Thymus (tissue), 11 donors: ENCODE results near the gene SLC12A3. TPM values are rescaled to one million over a fixed set of nuclear protein-coding genes. Genes with fewer than 3 reads are reported as not detected.

ENCODE experiments used
- DNase-seq, 9 donors: peaks; one replicate each; pipeline ENCODE4 v3.0.0-alpha.2; 2013; ENCODE audit warnings: low spot score in 9 of 9, low read depth in 6 of 9, missing footprints in 1 of 9
- H3K27ac ChIP-seq, 2 donors: one replicate each; pipeline ENCODE4 v1.5.1; 2013; ENCODE audit warnings: control low read depth in 1 of 2, low read depth in 1 of 2, low read length in 1 of 2, mild to moderate bottlenecking in 1 of 2, moderate library complexity in 1 of 2
- H3K27me3 ChIP-seq, 2 donors: one replicate each; pipeline ENCODE4 v1.5.1; 2013; ENCODE audit warnings: low read length in 1 of 2; ENCODE audit not compliant: control insufficient read depth in 2 of 2, insufficient read depth in 1 of 2
- H3K36me3 ChIP-seq, 2 donors: one replicate each; pipeline ENCODE4 v1.5.1; 2013; ENCODE audit warnings: low read length in 1 of 2, mild to moderate bottlenecking in 1 of 2, moderate library complexity in 1 of 2; ENCODE audit not compliant: control insufficient read depth in 2 of 2, insufficient read depth in 2 of 2
- H3K4me1 ChIP-seq, 2 donors: one replicate each; pipeline ENCODE4 v1.5.1; 2013; ENCODE audit warnings: low read length in 2 of 2; ENCODE audit not compliant: control insufficient read depth in 2 of 2, insufficient read depth in 2 of 2
- H3K4me3 ChIP-seq, 2 donors: one replicate each; pipeline ENCODE4 v1.5.1; 2013; ENCODE audit warnings: low read length in 2 of 2, control low read depth in 1 of 2, mild to moderate bottlenecking in 1 of 2
- H3K9me3 ChIP-seq, 2 donors: one replicate each; pipeline ENCODE4 v1.5.1; 2013; ENCODE audit warnings: low read length in 1 of 2, mild to moderate bottlenecking in 1 of 2; ENCODE audit not compliant: control insufficient read depth in 2 of 2, insufficient read depth in 1 of 2
- WGBS: extraction: QIAGEN DNeasy Blood & Tissue Kit; methylation state at CpG from one replicate; pipeline ENCODE4 v1.1.7; 2013; 5-methylcytosine and 5-hydroxymethylcytosine counted together
- polyA plus RNA-seq: library from polyadenylated mRNA; stranded (reverse); fragments of 200-250 nt; gene quantifications from one replicate; pipeline ENCODE4 v1.2.3, GENCODE V29; 2013
- total RNA-seq: library from RNA; stranded (reverse); fragments of 120-200 nt; gene quantifications from one replicate; pipeline ENCODE4 v1.2.4, GENCODE V29; 2013
- donor health status: healthy.

The SLC12A3 gene
- total and polyA plus RNA-seq, 2 donors: 0.34 to 0.52 TPM

DNA sequence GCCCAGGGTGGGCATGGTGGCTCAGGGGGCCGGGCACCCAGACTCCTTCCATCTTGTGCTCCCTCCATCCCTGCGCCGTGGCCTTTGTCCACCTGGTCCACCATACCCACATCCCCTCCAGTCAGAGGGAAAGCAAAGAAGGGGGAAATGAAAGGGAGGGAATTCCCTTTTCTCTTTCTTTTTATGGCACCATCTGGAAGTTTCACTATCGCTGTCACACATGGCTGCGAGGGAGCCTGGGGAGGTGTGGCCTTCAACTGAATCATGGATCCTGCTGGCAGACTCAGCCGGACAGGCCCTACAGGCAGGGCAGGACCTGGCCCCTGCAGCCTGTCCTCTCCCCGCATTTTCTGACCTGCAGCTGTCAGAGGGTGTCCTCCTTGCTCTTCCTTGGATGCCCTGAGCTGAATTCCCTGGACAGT is 6.2 kb downstream of the SLC12A3 start:
- H3K27ac ChIP-seq: no peak overlapping the region

DNA sequence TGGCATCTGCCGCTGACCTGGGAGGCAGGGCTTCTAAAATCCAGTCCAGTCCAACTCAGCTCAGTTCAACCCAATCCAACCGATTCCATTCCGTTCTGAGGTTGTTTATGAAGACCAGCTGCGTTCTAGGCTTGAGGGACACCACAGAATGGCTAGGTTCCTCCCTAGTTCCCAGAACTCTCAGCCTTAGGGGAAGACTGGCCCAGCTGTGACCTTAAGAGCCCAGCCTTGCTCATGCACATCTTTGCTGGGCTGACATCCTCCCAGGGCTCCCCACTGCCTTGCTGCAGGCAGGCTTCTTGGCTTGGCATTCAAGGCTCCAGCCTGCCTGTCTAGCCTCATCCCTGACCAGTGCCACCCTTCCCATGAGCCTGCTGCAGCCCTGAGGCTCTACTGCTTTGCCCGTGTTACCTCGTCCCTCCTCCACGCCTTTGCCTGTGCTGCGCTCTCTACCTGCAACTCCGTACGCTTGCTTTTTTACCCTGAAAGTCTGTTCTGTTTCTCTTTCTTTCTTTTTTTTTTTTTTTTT is 7.9 kb downstream of the SLC12A3 start:
- Histone ChIP-seq H3K36me3 (no peaks in the 10 kb centered on the region), H3K4me1 (no peaks in the 10 kb centered on the region), H3K4me3 (no peak overlapping the region), H3K9me3 (no peaks in the 10 kb centered on the region), H3K27ac (no peak overlapping the region), H3K27me3 (no peaks in the 10 kb centered on the region)
- no peak for DNase-seq
- 89% methylated on average over 10 of the region's 10 CpGs for WGBS

More for the DNA sequence above, 6.2 kb downstream of the SLC12A3 start:
- no peak for DNase-seq
- no peaks in the 10 kb centered on the region for H3K27me3 ChIP-seq
- H3K4me1 ChIP-seq: peaks cover 0 to 4% of the 10 kb centered on the region in 2 donors
- 96% methylated on average over 7 of the region's 7 CpGs for whole genome bisulfite sequencing
- H3K9me3 ChIP-seq: no peaks in the 10 kb centered on the region
- H3K36me3 ChIP-seq: no peaks in the 10 kb centered on the region
- H3K4me3 ChIP-seq: no peak overlapping the region

- Histone ChIP-seq H3K36me3 (no peaks in the 10 kb centered on the region), H3K27ac (no peak overlapping the region)
- 95% methylated on average over 11 of the region's 11 CpGs for WGBS
Measured at GRCh38 chr16:56874800-56875199, 9.8 kb downstream of the SLC12A3 start.

GRCh38 chr16:56876048-56876447 is 11.0 kb downstream of the SLC12A3 start:
- H3K36me3 ChIP-seq: no peaks in the 10 kb centered on the region
- no peaks in the 10 kb centered on the region for H3K9me3 ChIP-seq
- 93% methylated on average over 4 of the region's 4 CpGs for WGBS
- DNase-seq: no peak
- H3K27ac ChIP-seq: no peak overlapping the region
- no peaks in the 10 kb centered on the region for H3K4me1 ChIP-seq
- H3K27me3 ChIP-seq: no peaks in the 10 kb centered on the region
- no peak overlapping the region for H3K4me3 ChIP-seq

More at GRCh38 chr16:56874800-56875199, 9.8 kb downstream of the SLC12A3 start:
- H3K27me3 ChIP-seq: no peaks in the 10 kb centered on the region
- H3K4me1 ChIP-seq: no peaks in the 10 kb centered on the region
- no peak for DNase-seq
- H3K4me3 ChIP-seq: no peak overlapping the region
- H3K9me3 ChIP-seq: no peaks in the 10 kb centered on the region

DNA sequence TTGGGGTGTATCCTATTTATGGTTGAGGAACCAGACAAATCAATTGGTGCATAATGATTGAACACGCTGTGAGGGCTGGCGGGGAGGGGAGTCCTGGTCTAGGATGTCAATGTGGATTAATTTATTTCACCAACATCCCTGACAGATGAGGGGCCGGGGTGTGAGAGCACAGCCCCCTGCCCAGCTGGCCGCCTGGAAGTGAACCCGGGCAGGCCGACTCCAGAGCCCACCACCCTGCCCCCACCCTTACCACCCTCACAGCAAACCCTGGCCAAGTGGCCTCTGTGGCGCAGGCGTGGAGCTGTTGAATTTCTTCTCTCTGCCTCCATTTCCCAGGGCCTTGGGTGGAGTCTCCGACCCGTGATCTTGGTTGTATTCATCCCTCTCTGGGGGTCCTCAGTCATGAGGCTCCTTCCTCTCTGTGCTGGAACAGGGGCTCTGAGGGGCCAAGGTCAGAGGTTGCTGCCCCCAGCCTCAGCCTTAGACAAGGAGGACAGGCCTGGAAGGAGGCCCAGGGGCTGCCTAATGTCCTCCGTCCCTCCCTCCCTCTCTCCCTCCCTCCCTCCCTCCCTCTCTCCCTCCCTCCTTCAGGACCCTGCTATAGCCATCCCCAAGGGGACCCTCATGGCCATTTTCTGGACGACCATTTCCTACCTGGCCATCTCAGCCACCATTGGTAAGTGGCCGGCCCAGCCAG is 12.6 kb downstream of the SLC12A3 start:
- Histone ChIP-seq H3K4me1 (no peaks in the 10 kb centered on the region), H3K4me3 (no peak overlapping the region), H3K9me3 (no peaks in the 10 kb centered on the region), H3K36me3 (no peaks in the 10 kb centered on the region), H3K27me3 (no peaks in the 10 kb centered on the region), H3K27ac (no peak overlapping the region)
- 97% methylated on average over 13 of the region's 13 CpGs for WGBS
- no peak for DNase-seq

DNA sequence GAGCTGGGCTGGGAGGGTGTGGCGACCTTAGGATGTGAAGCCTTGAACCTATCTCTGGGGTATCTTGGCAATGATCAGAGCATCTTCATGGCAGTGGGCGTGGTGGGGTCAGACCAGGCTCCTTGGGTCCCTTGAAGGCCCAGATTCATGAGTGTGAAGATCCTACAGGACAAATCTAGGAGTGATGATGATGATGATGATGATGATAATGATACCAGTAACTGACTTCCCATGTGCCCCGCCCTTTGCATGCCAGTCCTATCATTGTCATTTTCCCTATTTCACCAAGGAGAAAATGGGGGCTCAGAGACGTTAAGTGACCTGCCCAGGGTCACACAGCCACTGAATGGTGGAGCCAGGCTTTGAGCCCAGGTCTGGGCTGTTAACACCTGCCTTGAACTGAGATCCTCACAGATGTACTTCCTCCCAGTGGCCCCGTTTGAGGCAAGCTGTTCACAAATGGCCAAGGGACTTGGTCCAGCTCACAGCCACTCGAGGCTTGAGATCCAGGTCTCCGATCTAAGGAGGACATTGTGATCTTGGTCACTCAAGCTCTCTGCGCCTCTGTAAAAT is 13.4 kb downstream of the SLC12A3 start:
- H3K27me3 ChIP-seq: no peaks in the 10 kb centered on the region
- no peaks in the 10 kb centered on the region for H3K9me3 ChIP-seq
- DNase-seq: no peak
- no peaks in the 10 kb centered on the region for H3K36me3 ChIP-seq
- no peak overlapping the region for H3K27ac ChIP-seq
- no peak overlapping the region for H3K4me3 ChIP-seq
- no peaks in the 10 kb centered on the region for H3K4me1 ChIP-seq
- 95% methylated on average over 8 of the region's 8 CpGs for WGBS

DNA sequence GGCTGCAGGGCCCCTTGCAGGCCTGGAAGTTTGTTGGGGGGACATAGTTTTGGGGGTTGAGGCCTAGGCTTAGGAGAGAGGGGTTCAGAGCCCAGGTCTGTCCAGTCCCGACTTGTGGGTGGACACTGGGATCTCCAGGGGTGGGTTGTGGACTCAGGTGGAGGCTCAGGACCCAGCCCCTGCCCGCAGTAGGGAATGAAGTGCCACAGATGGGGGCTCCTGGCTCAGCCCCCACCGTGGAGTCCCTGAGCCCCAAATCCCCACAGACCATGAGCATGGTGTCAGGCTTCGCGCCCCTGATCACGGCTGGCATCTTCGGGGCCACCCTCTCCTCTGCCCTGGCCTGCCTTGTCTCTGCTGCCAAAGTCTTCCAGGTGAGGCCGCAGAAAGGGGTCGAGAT is 14.3 kb downstream of the SLC12A3 start:
- 94% methylated on average over 9 of the region's 9 CpGs for WGBS

DNA sequence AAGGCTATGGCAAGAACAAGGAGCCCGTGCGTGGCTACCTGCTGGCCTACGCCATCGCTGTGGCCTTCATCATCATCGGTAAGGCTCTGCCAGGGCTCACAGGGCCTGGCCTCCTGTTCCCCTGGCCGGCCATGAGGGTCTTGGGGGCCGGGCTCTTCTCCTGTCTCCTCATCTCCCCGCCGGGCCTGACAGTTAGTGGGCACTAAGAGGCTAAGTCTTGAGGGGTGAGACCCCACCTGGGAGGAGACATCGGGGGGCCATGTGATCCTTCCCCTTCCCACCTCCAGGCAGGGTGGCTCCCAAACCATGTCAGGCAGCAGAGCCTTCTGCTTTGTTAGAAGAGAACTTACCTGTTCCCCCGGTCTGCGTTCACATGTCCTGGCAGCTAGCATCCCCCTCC is 15.2 kb downstream of the SLC12A3 start:
- no peaks in the 10 kb centered on the region for H3K4me1 ChIP-seq
- WGBS: 98% methylated on average over 12 of the region's 12 CpGs
- H3K36me3 ChIP-seq: no peaks in the 10 kb centered on the region
- no peaks in the 10 kb centered on the region for H3K9me3 ChIP-seq
- H3K27me3 ChIP-seq: no peaks in the 10 kb centered on the region
- no peak overlapping the region for H3K27ac ChIP-seq
- no peak for DNase-seq
- no peak overlapping the region for H3K4me3 ChIP-seq

More for the DNA sequence above, 14.3 kb downstream of the SLC12A3 start:
- Histone ChIP-seq H3K36me3 (no peaks in the 10 kb centered on the region), H3K9me3 (no peaks in the 10 kb centered on the region), H3K4me1 (no peaks in the 10 kb centered on the region), H3K4me3 (no peak overlapping the region), H3K27ac (no peak overlapping the region), H3K27me3 (no peaks in the 10 kb centered on the region)
- DNase-seq: no peak

DNA sequence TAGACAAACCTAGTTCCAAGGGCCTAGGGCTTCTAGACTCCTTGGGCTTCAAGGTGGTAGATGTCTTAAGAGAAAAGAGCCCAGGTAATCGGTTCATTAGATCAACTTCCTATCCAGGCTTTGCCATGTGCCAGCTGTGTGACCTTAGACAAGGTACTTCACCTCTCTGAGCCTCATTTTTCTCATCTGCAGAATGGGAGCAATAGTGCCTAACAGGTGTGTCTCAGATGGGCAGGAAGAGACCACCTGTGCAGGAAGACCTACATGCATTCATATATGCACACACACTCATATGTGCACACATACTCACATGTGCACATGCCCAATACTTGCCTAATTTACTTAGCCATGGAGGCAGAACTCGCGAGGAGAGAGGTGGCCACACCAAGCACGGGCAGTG is 15.7 kb downstream of the SLC12A3 start:
- H3K4me1 ChIP-seq: no peaks in the 10 kb centered on the region
- H3K9me3 ChIP-seq: no peaks in the 10 kb centered on the region
- 98% methylated on average over 4 of the region's 4 CpGs for WGBS
- no peak overlapping the region for H3K4me3 ChIP-seq
- no peak for DNase-seq
- no peak overlapping the region for H3K27ac ChIP-seq
- no peaks in the 10 kb centered on the region for H3K36me3 ChIP-seq
- no peaks in the 10 kb centered on the region for H3K27me3 ChIP-seq
